PFSK-1 (cell line): ENCODE measurements around the gene LRP3.

ENCODE experiments used
- FOXP2 ChIP-seq: optimal IDR thresholded peaks from 2 replicates; pipeline ENCODE3; 2011; ENCODE audit warnings: borderline replicate concordance, control low read depth, inconsistent platforms; ENCODE audit not compliant: insufficient read depth; ENCODE audit errors: extremely low read length, extremely low read depth
- POLR2AphosphoS5 ChIP-seq: IDR thresholded peaks from 2 replicates; pipeline ENCODE4 v1.6.1; 2012; ENCODE audit warnings: low read depth, mild to moderate bottlenecking, control low read depth, low read length, moderate library complexity
- REST ChIP-seq, 2 experiments: IDR thresholded peaks; 2 replicates each; pipeline versions ENCODE4 v1.6.1 to v1.8.0; 2011 to 2012; ENCODE audit warnings: low read depth in 2 of 2, low read length in 2 of 2, control low read depth in 1 of 2, inconsistent platforms in 1 of 2, mild to moderate bottlenecking in 1 of 2, moderate library complexity in 1 of 2; ENCODE audit not compliant: insufficient read depth in 1 of 2
- SIN3A ChIP-seq: IDR thresholded peaks from 2 replicates; pipeline ENCODE4 v1.6.1; 2012; ENCODE audit warnings: mild to moderate bottlenecking, low read length, moderate library complexity, borderline replicate concordance; ENCODE audit not compliant: insufficient read depth
- TAF1 ChIP-seq: IDR thresholded peaks from 2 replicates; pipeline ENCODE4 v1.6.1; 2012; ENCODE audit warnings: low read length, control low read depth, borderline replicate concordance; ENCODE audit not compliant: insufficient read depth

GRCh38 chr19:33201473-33201872, 7.3 kb downstream of the LRP3 start:
- TF ChIP-seq REST (IDR thresholded peaks at IDR 0.05; ENCODE audit: insufficient read depth in 1 of 2, low read depth in 2 of 2, low read length in 2 of 2) = no peak
- TF ChIP-seq TAF1 = no peak
- no peak for TF ChIP-seq POLR2AphosphoS5
- TF ChIP-seq SIN3A = no peak
- TF ChIP-seq FOXP2 = no peak
